ENCODE data around the gene RGS7.
"Not testable (repeated sequence)": the region's sequence is repeated elsewhere in the genome, so short reads cannot be mapped to it uniquely, and the experiment has no call there.

RGS7 gene

GRCh38 chr1:241331328-241332036 is 25.5 kb downstream of the RGS7 start:
- no peak for DNase-seq

DNA sequence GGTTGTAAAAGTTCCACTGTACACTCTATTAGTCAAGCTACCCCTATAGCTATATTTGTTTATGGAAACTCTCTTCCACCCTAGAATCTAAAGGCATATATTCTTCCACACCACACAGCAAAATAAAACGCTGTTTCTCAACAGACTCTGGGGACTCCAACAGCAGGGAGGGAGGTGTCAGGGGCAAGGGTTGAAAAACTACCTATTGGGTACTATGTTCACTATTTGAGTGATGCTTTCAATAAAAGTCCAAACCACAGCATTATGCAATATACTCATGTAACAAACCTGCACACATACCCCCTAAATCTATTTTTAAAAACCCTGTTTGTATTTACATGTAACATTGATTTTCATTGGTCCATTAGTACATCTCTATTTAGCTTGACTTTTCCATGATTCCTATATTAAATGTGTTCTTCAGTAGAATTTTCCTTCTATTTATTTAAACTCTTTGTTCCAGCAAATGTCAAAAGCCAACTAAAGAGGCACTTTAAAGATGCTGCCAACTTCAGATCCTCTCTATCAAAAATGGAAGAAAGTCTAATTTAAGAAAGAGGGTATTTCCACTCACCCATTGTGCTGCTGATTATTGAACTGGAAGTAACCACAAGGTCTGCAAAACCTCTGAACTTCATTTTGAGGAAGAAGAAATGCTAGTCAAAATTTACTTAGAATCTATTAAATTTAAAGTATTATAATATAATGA is 26.2 kb downstream of the RGS7 start:
- DNase-seq: no peak

DNA sequence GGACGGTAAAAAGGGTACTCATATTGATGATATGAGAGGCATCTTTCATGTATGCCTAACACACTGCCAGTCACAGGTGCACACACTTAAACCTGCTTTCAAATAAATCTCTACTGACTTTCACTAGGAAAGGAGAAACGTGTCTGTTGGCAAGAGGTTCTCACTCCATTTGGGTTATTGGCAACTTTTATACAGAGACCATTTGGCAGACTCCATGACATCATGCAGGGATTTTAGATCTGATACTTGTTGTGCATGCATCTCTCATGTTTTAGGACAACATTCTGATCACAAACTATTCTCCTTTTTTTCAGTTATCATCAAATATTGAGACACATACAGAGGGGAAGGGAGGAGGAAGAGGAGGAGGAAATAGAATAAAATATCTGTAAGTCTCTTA is 31.5 kb downstream of the RGS7 start:
- DNase-seq: no peak

GRCh38 chr1:241323514-241324195 is 33.4 kb downstream of the RGS7 start:
- no peak for DNase-seq

DNA sequence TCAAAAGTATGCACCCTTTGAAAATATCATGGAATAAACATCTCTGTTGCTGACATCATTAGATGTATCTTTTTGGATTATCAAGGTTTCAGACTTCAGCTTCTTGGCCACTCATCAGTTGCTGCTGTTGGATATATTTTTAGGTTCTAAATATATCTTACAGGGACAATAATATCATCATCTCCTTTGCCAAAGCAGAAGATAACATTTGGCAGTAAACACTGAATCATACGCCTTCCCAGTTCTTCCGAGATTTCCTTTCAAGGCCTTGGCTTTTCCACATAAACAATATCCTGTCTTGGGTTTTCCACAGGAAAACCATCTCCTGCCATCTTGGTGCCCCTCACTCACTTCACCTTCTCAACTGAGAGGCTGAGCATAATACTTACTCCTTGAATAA is 39.3 kb downstream of the RGS7 start:
- no peak for DNase-seq

DNA sequence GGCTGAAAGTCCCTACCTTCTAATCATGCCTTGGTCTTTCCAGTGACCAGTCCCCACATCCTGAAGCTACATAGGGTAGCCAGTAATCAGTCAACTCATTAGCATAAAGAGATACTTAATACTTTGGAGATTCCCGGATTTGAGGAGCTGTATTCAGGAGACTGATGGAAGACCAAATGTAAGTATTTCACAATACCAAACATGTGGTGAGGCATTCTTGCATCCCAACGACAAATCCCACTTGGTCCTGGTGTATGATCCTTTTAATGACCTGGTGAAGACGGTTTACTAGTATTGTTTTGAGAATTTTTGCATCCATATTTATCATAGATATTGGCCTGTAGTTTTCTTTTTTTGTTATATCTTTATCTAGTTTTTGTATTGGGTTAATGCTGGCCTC is 40.6 kb downstream of the RGS7 start:
- DNase-seq: no peak

GRCh38 chr1:241311056-241311746 is 45.8 kb downstream of the RGS7 start:
- DNase-seq: no peak

GRCh38 chr1:241310451-241310850 is 46.6 kb downstream of the RGS7 start:
- DNase-seq: no peak

- DNase-seq: no peak
These were observed 47.4 kb downstream of the RGS7 start for GRCh38 chr1:241309651-241310050.

GRCh38 chr1:241308471-241308870 is 48.5 kb downstream of the RGS7 start:
- no peak for DNase-seq

DNA sequence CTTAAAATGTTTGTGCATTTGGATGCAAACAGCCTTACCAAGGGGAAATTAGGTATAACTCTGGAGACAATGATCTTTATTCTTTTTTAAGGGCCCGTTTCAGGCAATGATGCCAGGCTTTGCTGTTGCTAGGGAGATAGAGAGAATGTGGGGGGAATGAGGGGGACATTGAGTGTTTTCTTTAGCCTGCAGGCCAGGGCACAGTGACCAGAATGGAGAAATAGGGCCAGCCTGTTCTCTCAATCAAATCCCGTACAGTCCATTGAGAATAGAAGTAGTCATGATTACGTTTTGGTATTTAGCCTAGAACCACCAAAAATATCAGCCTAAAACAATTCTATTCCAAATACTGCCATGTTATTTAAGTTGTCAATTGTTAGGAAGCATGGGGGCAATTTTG is 49.0 kb downstream of the RGS7 start:
- no peak for DNase-seq

- DNase-seq: no peak
These were observed 50.7 kb downstream of the RGS7 start for GRCh38 chr1:241306125-241306790.

DNA sequence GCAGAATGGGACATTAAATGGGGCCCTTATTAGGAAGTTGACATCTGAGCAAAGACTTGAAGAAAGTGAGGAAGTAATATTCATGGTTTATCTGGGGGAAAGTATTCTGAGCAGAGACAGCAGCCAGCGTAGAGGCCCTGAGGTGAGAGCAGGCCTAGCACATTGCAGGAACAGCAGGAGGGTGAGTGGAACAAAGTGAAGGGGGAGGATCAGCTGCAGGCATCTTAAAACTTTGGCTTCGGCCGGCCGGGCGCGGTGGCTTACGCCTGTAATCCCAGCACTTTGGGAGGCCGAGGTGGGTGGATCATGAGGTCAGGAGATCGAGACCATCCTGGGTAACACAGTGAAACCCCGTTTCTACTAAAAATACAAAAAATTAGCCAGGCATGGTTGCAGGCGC is 55.0 kb downstream of the RGS7 start:
- not testable (repeated sequence) for DNase-seq

DNA sequence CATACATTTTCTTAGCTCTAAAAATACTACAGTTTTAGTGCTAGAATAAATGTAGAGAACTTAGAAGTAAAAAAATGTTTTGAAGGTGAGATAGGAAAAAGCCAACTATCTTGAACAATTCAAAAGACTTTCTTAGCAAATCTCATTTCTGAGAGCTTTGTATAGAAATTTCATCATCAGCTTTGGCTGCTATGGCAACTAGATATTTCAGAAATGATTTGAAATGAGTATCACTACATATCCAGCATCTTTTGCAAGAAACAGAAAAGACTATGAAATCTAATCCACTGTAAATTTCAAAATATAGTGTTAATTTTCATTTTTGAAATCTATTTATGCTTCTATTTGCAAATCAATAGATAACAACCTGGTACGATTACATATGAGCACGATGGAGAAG is 57.7 kb downstream of the RGS7 start:
- DNase-seq: no peak

- no peak for DNase-seq
These were observed 64.0 kb downstream of the RGS7 start for GRCh38 chr1:241292973-241293372.

DNA sequence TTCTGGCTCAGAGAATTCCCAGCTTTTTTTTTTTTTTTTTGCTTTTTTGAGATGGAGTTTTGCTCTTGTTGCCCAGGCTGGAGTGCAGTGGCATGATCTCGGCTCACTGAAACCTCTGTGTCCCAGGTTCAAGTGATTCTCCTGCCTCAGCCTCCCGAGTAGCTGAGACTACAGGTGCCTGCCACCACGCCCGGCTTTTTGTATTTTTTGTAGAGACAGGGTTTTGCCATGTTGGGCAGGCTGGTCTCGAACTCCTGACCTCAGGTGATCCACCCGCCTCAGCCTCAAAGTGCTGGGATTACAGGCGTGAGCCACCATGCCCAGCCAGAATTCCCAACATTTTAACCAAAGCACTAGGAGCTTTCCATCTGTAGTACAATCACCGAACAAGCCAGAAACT is 65.5 kb downstream of the RGS7 start:
- not testable (repeated sequence) for DNase-seq

- no peak for DNase-seq
These were observed 70.5 kb downstream of the RGS7 start for GRCh38 chr1:241286486-241286885.

DNA sequence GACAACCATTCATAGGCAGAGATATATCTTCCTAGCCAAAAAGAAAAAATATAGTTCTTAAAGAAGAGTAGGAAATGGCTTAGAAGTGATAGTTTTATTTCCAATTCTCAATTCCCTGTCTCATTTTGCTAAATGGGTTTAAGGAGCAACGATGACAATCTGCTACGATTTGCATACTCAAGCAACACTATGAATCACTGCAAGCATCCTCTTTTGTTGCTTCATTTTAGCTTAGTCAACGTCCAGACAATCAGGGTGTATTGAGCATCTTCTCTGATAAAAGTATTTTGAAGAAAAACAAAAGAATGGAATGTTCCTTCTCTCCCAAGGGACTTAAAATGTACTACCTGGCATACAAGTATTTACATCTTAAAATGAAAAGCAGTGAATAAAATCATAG is 80.6 kb downstream of the RGS7 start:
- no peak for DNase-seq

DNA sequence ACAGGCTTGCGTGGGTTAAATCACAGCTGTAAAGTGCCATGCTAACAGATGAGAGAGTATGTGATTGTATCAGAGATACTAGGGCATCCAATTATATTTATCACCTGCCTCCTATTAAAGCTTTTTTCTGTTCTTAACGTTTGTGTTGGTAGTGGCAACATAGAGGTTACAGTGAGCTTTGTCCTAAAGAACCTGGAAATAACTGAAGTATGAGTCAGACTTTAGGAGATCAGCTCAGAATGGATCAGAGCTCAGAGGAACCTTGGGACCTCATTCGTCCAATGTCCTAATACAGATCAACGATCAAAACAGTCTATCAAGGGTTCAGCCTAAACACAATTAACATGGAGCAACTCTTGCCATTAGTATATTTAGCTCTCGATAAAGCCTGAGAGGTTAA is 81.0 kb downstream of the RGS7 start:
- DNase-seq: no peak

GRCh38 chr1:241275226-241275625 is 81.8 kb downstream of the RGS7 start:
- no peak for DNase-seq

GRCh38 chr1:241274693-241275092 is 82.3 kb downstream of the RGS7 start:
- no peak for DNase-seq

- DNase-seq: no peak
These were observed 84.2 kb downstream of the RGS7 start for GRCh38 chr1:241272828-241273227.

GRCh38 chr1:241271427-241271826 is 85.6 kb downstream of the RGS7 start:
- no peak for DNase-seq
